HCT116 (cell line): Measurements from ENCODE around the gene OLFML2A. TPM values are rescaled to one million over a fixed set of nuclear protein-coding genes. Genes with fewer than 3 reads are reported as not detected.

Source experiments
- ATAC-seq: fragments of 200-7000 bp; cut with Tn5 transposase; 2 replicates; pipeline ENCODE4 v1.9.1; 2020; ENCODE audit warnings: mild to moderate bottlenecking, moderate library complexity
- BruUV-seq: library from RNA; stranded (reverse); fragments of 400-500 nt; replicated peaks from 2 replicates; lab custom pipeline; 2021; lab: Mats Ljungman, UMichigan
- CTCF ChIA-PET: fragments of 300-600 bp; sonication (Branson Sonifier 250); formaldehyde crosslinking; loops from one replicate; lab custom pipeline; 2021; ENCODE audit warnings: antibody characterized with exemption; lab: Charles Lee
- POLR2A ChIA-PET: fragments of 300-600, 350-600 bp; sonication (Branson Sonifier 250); formaldehyde crosslinking; loops from one replicate; lab custom pipeline; 2021; ENCODE audit warnings: antibody characterized with exemption; lab: Charles Lee
- RAD21 ChIA-PET, 2 experiments: fragments of 300-600 bp; sonication (Branson Sonifier 250); formaldehyde crosslinking; loops; one replicate each; lab custom pipeline; 2023; ENCODE audit warnings: low total read pairs in 2 of 2; ENCODE audit not compliant: uncharacterized antibody in 2 of 2, unreplicated experiment in 2 of 2, low non-redundant PET in 1 of 2; lab: Charles Lee
- DNase-seq: peaks from one replicate; pipeline ENCODE4 v3.0.0-alpha.2; 2010; ENCODE audit warnings: low read depth, low spot score
- H2AFZ ChIP-seq: fragments of 200-600 bp; shearing (Covaris generic), sonication (generic); 2 replicates; pipeline ENCODE4 v1.6.1; 2017; ENCODE audit warnings: low read depth, mixed run types, mixed read lengths, antibody characterized with exemption, low read length; ENCODE audit not compliant: poor library complexity, severe bottlenecking
- H3K27ac ChIP-seq: 2 replicates; pipeline ENCODE4 v1.5.1; 2012; ENCODE audit warnings: low read depth, low read length
- H3K27me3 ChIP-seq: fragments of 200-600 bp; sonication (generic); 2 replicates; pipeline ENCODE4 v1.6.1; 2016; ENCODE audit warnings: mixed run types, low read length, mixed read lengths; ENCODE audit not compliant: insufficient read depth
- H3K36me3 ChIP-seq, 2 experiments: fragments of 200-500 bp in 1 of 2; fragments of 200-600 bp in 1 of 2; sonication (Bioruptor generic) in 1 of 2; sonication (generic) in 1 of 2; 2 replicates each; pipeline versions ENCODE4 v1.5.1 to v1.6.1; 2014 to 2016; ENCODE audit warnings: low read length in 2 of 2, inconsistent platforms in 1 of 2, mixed read lengths in 1 of 2, mixed run types in 1 of 2; ENCODE audit not compliant: insufficient read depth in 2 of 2, control insufficient read depth in 1 of 2
- H3K4me1 ChIP-seq, 2 experiments: fragments of 200-600 bp in 1 of 2; sonication (generic) in 1 of 2; 2 replicates each; pipeline versions ENCODE4 v1.5.1 to v1.6.1; 2012 to 2017; ENCODE audit warnings: low read length in 2 of 2, inconsistent platforms in 1 of 2, mild to moderate bottlenecking in 1 of 2, mixed read lengths in 1 of 2, mixed run types in 1 of 2, moderate library complexity in 1 of 2; ENCODE audit not compliant: insufficient read depth in 2 of 2, control insufficient read depth in 1 of 2
- H3K4me2 ChIP-seq: fragments of 200-600 bp; sonication (generic); 2 replicates; pipeline ENCODE4 v1.6.1; 2017; ENCODE audit warnings: mixed run types, low read length, mixed read lengths
- H3K4me3 ChIP-seq, 2 experiments: fragments of 200-600 bp in 1 of 2; sonication (generic) in 1 of 2; replicated peaks in 1 of 2; 2 replicates each; pipeline ENCODE4 v1.5.1; 2011 to 2016; ENCODE audit warnings: low read length in 2 of 2, control low read depth in 1 of 2, low read depth in 1 of 2, mild to moderate bottlenecking in 1 of 2, mixed read lengths in 1 of 2, mixed run types in 1 of 2
- H3K79me2 ChIP-seq: fragments of 200-600 bp; sonication (generic); 2 replicates; pipeline ENCODE4 v1.6.1; 2017; ENCODE audit warnings: mild to moderate bottlenecking, mixed run types, low read length, moderate library complexity, mixed read lengths; ENCODE audit not compliant: insufficient read depth
- H3K9ac ChIP-seq: fragments of 200-600 bp; sonication (generic); 2 replicates; pipeline ENCODE4 v1.6.1; 2016; ENCODE audit warnings: low read length, mixed read lengths
- H3K9me2 ChIP-seq: fragments of 200-600 bp; sonication (generic), shearing (Covaris generic); 2 replicates; pipeline ENCODE4 v1.6.1; 2017; ENCODE audit warnings: mixed run types, mild to moderate bottlenecking, moderate library complexity; ENCODE audit not compliant: insufficient read depth
- H3K9me3 ChIP-seq, 2 experiments: fragments of 200-500 bp in 1 of 2; fragments of 200-600 bp in 1 of 2; sonication (Bioruptor generic) in 1 of 2; sonication (generic) in 1 of 2; 2 replicates each; pipeline ENCODE4 v1.6.1; 2014 to 2017; ENCODE audit warnings: low read length in 2 of 2, mixed read lengths in 2 of 2, inconsistent platforms in 1 of 2, low read depth in 1 of 2, mild to moderate bottlenecking in 1 of 2, mixed run types in 1 of 2, moderate library complexity in 1 of 2; ENCODE audit not compliant: control insufficient read depth in 1 of 2, insufficient read depth in 1 of 2
- H4K20me1 ChIP-seq: fragments of 200-600 bp; sonication (generic), shearing (Covaris generic); 2 replicates; pipeline ENCODE4 v1.6.1; 2017; ENCODE audit warnings: mixed run types, mild to moderate bottlenecking, moderate library complexity; ENCODE audit not compliant: insufficient read depth
- ATF3 ChIP-seq: IDR thresholded peaks from 2 replicates; pipeline ENCODE4 v1.6.1; 2012
- CEBPB ChIP-seq: IDR thresholded peaks from 2 replicates; pipeline ENCODE4 v1.6.1; 2012; ENCODE audit warnings: low read depth
- ELF1 ChIP-seq: IDR thresholded peaks from 2 replicates; pipeline ENCODE4 v1.6.1; 2012; ENCODE audit warnings: low read depth, borderline replicate concordance
- EZH2 ChIP-seq: fragments of 200-600 bp; sonication (generic); IDR thresholded peaks from 2 replicates; pipeline ENCODE4 v1.6.1; 2017; ENCODE audit warnings: antibody characterized with exemption, mixed run types
- JUND ChIP-seq: IDR thresholded peaks from 2 replicates; pipeline ENCODE4 v1.6.1; 2012
- POLR2A ChIP-seq: IDR thresholded peaks from 2 replicates; pipeline ENCODE4 v1.7.0; 2011; ENCODE audit warnings: borderline replicate concordance; ENCODE audit not compliant: insufficient read depth, insufficient read length; ENCODE audit errors: extremely low read depth
- POLR2AphosphoS5 ChIP-seq: IDR thresholded peaks from 2 replicates; pipeline ENCODE4 v1.6.1; 2011; ENCODE audit warnings: mild to moderate bottlenecking, low read depth, low read length, moderate library complexity
- RAD21 ChIP-seq: IDR thresholded peaks from 2 replicates; pipeline ENCODE4 v1.6.1; 2012; ENCODE audit warnings: low read depth, mild to moderate bottlenecking
- REST ChIP-seq: IDR thresholded peaks from 2 replicates; pipeline ENCODE4 v1.6.1; 2012; ENCODE audit warnings: low read depth
- SIN3A ChIP-seq: IDR thresholded peaks from 2 replicates; pipeline ENCODE4 v1.6.1; 2012; ENCODE audit warnings: low read depth
- SP1 ChIP-seq: IDR thresholded peaks from 2 replicates; pipeline ENCODE4 v1.6.1; 2012; ENCODE audit warnings: low read depth
- SRF ChIP-seq: IDR thresholded peaks from 2 replicates; pipeline ENCODE4 v1.6.1; 2012; ENCODE audit warnings: low read depth
- TCF7L2 ChIP-seq: IDR thresholded peaks from 2 replicates; pipeline ENCODE4 v1.7.0; 2011; ENCODE audit warnings: borderline replicate concordance, inconsistent platforms; ENCODE audit not compliant: insufficient read depth, insufficient read length; ENCODE audit errors: extremely low read depth
- ZFX ChIP-seq: fragments of 450-650 bp; IDR thresholded peaks from 2 replicates; pipeline ENCODE4 v1.6.1; 2017
- ZNF274 ChIP-seq: fragments of 200-500 bp; sonication (Bioruptor generic); IDR thresholded peaks from 2 replicates; pipeline ENCODE4 v1.6.1; 2014; ENCODE audit warnings: mild to moderate bottlenecking, low read depth, low read length, inconsistent platforms
- intact Hi-C: fragments of 100-400 bp; cut with micrococcal nuclease; formaldehyde crosslinking; loops from 2 replicates; pipeline ENCODE4 v1.10.0; 2022
- total RNA-seq: library from RNA; stranded (reverse); gene quantifications from one replicate; pipeline ENCODE4 v1.2.1, GENCODE V29; 2021; ENCODE audit not compliant: unreplicated experiment

The OLFML2A gene
- total RNA-seq, 1 experiment from 2014 or later: 6.3 TPM

DNA sequence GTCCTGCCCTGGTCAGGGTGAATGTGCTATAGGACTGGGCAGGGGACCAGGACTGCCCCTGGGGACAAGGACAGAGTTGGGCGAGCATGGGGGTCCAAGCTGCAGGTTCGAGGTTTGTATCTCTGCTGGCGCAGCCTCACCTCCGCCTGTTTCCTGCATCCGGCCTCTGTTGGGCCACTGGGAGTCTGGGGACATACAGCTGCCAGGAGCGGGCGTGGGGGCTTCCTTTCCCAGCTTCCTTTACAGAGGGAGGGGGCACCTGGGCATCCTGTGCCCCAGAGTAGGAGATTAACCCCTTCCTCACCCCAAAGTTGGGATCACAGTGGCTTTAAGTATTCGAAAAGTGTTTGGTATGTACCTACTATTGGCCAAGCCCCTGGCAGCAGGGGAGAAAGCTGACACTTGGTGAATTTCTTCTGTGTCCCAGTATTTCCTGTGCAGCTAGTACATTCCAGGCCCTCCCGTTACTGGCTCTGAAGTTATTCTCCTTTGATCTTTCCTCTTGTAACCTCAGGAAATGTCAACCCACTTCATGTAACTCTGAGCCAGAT lies 19.0 kb downstream of the OLFML2A start:
- Histone ChIP-seq H4K20me1 (no peaks in the 10 kb centered on the region), H2AFZ (no peak overlapping the region), H3K27ac (no peak overlapping the region), H3K9me2 (no peaks in the 10 kb centered on the region), H3K27me3 (no peaks in the 10 kb centered on the region), H3K4me3 (no peak overlapping the region), H3K79me2 (no peaks in the 10 kb centered on the region), H3K9me3 (no peaks in the 10 kb centered on the region), H3K9ac (no peak overlapping the region), H3K4me1 (peaks cover 12 to 46% of the 10 kb centered on the region in 2 experiments), H3K4me2 (no peak overlapping the region), H3K36me3 (no peaks in the 10 kb centered on the region)
- ChIA-PET POLR2A (interaction anchor here (1.1 kb wide), 1 partner anchor 57 kb away, joined by 3 read pairs; the partner anchor contains the start of gene WDR38), CTCF (interaction anchor here (1.0 to 3.3 kb wide), 4 partner anchors 14 to 60 kb away, joined by 3 to 30 read pairs (median 4); partner anchors contain the start of gene WDR38), RAD21 (interaction anchor here (1.0 to 3.3 kb wide), 2 partner anchors 57 kb away, joined by 6 to 13 read pairs; partner anchors contain the start of gene WDR38 (in 2 of the 2))
- DNase-seq (no peak), ATAC-seq (no peak)
- intact Hi-C loops: loop anchor here (1.0 kb wide), 1 partner anchor 56 kb away; no protein-coding TSS in a partner anchor
- TF ChIP-seq CEBPB (no peak), RAD21 (no peak), REST (no peak), POLR2AphosphoS5 (no peak), SP1 (no peak), ZNF274 (no peak), SRF (no peak), SIN3A (no peak), JUND (no peak), ELF1 (no peak), ATF3 (no peak), ZFX (no peak), POLR2A (no peak), TCF7L2 (no peak), EZH2 (no peak)
- BruUV-seq: no TSS peak
